Measurements from ENCODE around the gene RAI14.

The RAI14 gene

GRCh38 chr5:34866989-34867471 is 210.9 kb downstream of the RAI14 start:
- DNase-seq: no peak

- no peak for DNase-seq
These were observed 211.5 kb downstream of the RAI14 start for GRCh38 chr5:34867660-34868059.

GRCh38 chr5:34868791-34869190 is 212.7 kb downstream of the RAI14 start:
- DNase-seq: no peak

GRCh38 chr5:34869256-34869655 is 213.1 kb downstream of the RAI14 start:
- DNase-seq: no peak

GRCh38 chr5:34870382-34870781 is 214.3 kb downstream of the RAI14 start:
- no peak for DNase-seq

GRCh38 chr5:34876275-34876674 is 220.1 kb downstream of the RAI14 start:
- DNase-seq: no peak

GRCh38 chr5:34881246-34881645 is 225.1 kb downstream of the RAI14 start:
- DNase-seq: no peak
